HG02981 (cell line): ENCODE data around the gene HORMAD2.

ENCODE experiments used
- ATAC-seq: cut with Tn5 transposase; IDR thresholded peaks from one replicate; pipeline ENCODE4 v1.9.1; 2021; ENCODE audit warnings: mild to moderate bottlenecking, moderate library complexity; ENCODE audit not compliant: unreplicated experiment

HORMAD2 gene

DNA sequence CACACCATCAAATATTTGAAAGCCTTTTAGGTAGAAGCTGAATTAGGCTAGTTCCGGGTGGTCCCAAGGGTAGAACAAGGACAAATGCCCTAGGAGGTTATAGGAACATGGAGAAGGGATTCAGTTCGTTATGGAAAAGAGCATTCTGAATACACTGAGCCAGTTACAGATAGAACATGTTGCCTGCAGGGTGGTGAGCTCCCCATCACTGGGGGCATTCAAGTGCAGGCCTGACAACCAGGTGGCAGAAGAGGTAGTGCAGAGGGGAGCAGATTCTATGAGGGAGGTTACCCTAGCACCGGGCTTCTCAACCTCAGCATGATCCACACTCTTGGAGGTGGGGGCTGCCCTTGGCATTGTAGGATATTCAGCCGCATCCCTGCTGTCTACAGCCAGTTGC, 142.1 kb downstream of the HORMAD2 start:
- no peak for ATAC-seq

DNA sequence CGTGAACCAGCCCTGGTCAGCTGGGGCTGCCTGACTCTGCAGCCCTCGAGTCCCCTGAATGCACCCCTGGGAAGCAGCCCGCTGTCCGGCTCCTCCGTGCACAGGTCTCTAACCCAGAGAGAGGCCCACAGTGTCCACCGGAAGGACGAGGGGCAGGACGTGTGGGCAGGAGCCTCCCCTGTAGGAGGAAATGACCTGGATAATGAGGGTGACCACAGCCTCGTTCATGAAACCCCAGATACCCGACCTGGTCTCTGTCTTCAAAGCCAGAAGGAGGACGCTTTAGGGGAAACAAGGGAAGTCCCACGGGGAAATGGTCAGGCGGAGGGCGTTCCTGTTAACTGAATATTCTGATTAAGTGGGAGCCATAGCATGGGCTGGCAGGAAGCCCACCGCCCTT, 143.0 kb downstream of the HORMAD2 start:
- ATAC-seq = no peak

DNA sequence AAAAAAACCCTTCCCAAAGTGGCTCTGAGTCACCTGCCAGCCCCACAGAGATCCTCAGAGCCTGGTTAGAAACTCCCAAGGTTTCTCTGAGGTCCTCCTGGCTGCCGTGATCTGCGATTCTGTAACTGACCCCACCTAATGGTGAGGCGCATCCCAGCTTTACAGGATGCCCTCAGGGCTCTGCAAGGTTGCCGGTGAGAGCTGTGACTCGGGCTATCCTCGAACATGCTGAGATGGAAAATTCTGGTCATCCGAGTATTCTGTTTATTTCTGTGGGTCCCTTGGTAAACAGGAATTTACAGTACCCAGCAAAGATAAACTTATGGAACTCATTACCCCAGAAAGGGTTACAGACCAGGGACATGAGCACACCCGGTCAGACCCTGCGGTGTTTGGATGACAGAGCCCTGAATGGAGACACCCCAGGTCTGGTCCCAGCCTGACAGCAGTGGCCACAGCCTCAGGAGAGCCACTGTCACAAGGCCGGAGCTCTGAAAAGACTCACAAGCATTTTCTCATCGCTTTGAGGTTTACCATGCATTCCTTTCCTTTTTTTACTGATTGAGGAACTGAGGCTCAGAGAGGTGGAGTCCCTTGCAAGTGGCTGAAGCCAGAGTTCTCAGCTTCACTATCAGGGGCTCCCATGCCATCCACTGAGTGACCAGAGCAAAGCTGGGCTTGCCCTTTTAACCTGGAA, 144.0 kb downstream of the HORMAD2 start:
- ATAC-seq = no peak

DNA sequence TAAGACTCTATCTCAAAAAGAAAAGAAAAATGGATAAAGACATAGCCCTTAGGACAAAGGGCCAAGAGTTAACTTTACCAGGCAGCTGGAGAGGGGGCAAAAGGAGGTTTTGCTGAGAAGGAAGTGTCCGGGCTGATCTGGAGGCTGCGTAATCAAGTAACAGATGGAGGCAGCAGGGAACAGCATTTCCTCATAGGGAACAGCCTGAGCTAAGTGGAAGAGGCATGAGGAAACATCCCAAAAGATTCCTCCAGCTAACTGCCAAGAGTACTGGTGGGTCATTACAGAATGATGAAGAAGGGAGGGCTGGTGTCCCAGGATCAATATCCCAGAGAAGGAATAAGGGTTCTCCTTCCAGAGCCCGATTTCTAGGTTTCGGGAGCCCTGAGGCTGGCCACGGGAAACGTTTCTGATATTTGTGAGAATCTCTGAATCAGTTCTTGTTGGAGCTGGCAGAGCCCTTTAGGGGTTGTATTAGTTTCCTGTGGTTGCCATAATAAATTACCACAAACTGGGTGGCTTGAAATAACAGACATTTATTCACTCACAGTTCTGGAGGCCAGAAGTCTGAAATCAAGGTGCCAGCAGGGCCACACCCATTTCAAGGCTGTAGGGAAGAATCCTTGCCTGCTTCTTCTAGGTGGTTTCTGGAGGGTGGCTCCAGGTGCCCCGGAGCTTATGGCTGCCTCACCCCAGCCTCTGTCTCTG, 145.1 kb downstream of the HORMAD2 start:
- no peak for ATAC-seq

GRCh38 chr22:30226192-30226832, 146.0 kb downstream of the HORMAD2 start:
- no peak for ATAC-seq
